Upper lobe of right lung (tissue), 1 donor: ENCODE results near the gene MGAT3. TPM values are rescaled to one million over a fixed set of nuclear protein-coding genes. Genes with fewer than 3 reads are reported as not detected.

Experiments used
- ATAC-seq: fragments of 200-7000 bp; cut with Tn5 transposase; one replicate; pipeline ENCODE4 v1.9.1; 2020; ENCODE audit warnings: mild to moderate bottlenecking, moderate library complexity
- DNase-seq: peaks from one replicate; pipeline ENCODE4 v3.0.0-alpha.2; 2020
- H3K27ac ChIP-seq: fragments of 200-600 bp; one replicate; pipeline ENCODE4 v1.8.0; 2022
- H3K27me3 ChIP-seq: fragments of 200-600 bp; one replicate; pipeline ENCODE4 v1.8.0; 2022; ENCODE audit warnings: mild to moderate bottlenecking
- H3K36me3 ChIP-seq: fragments of 200-600 bp; one replicate; pipeline ENCODE4 v1.8.0; 2022
- H3K4me1 ChIP-seq: fragments of 200-600 bp; one replicate; pipeline ENCODE4 v1.8.0; 2022
- H3K4me3 ChIP-seq: fragments of 200-600 bp; one replicate; pipeline ENCODE4 v1.8.0; 2022; ENCODE audit warnings: mild to moderate bottlenecking
- H3K9me3 ChIP-seq: fragments of 200-600 bp; one replicate; pipeline ENCODE4 v1.8.0; 2022
- CTCF ChIP-seq: fragments of 200-600 bp; IDR thresholded peaks from one replicate; pipeline ENCODE4 v1.8.0; 2022; ENCODE audit warnings: antibody characterized with exemption
- intact Hi-C: fragments of 100-400 bp; cut with DNase I; formaldehyde crosslinking; loops from one replicate; pipeline ENCODE4 v1.11.0; 2022
- total RNA-seq: library from RNA; stranded (reverse); fragmentation: NEBNext Ultra II Directional; extraction: Animal tissue kit (Norgen Biotek cat#: 25700); gene quantifications from one replicate; pipeline ENCODE4 v1.2.1, GENCODE V29; 2021
- donor health status: DM: no; HTN: yes; CAD: no; lungs with severe emphysema.

The MGAT3 gene
- total RNA-seq, 1 donor from 2014 or later = 34.8 TPM

DNA sequence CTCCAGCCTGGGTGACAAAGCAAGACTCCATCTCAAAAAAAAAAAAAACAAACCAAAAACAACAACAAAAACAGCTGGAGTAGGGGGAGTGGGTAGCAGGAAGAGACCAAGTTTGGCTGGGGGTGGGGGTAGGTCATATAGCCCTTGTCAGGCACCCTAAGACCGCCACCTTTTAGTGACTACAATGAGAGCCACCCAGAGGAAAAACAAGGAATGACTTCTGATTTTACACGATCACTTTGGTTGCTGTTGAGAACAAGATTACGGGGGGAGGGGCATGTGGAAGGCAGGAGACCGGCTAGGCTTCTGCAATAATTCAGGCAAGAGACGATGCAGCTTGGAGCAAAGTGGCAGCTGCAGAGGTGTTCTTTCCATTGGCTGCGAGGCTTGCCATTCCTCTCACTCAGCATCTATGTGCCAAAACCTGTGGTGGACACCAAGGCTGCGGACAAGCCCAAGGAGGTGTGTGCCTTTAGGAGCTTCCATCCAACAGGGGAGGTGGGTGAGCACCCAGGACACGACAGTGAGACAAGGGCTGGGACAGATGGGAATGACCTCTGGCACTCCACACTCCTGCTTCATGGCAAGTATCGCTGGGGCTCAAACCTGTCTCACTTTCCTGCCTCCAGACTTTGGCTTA lies 74.0 kb downstream of the MGAT3 start:
- no peak for TF ChIP-seq CTCF
- Histone ChIP-seq H3K9me3 (no peaks in the 10 kb centered on the region), H3K4me1 (peaks cover 58% of the 10 kb centered on the region), H3K27ac (no peak overlapping the region), H3K27me3 (no peaks in the 10 kb centered on the region), H3K4me3 (peak overlapping the region; percentile 94), H3K36me3 (peaks cover 27% of the 10 kb centered on the region)
- ATAC-seq = no peak
- no peak for DNase-seq
- intact Hi-C loops = loop anchor here (5.0 kb wide), 1 partner anchor 34 kb away; no protein-coding TSS in a partner anchor

DNA sequence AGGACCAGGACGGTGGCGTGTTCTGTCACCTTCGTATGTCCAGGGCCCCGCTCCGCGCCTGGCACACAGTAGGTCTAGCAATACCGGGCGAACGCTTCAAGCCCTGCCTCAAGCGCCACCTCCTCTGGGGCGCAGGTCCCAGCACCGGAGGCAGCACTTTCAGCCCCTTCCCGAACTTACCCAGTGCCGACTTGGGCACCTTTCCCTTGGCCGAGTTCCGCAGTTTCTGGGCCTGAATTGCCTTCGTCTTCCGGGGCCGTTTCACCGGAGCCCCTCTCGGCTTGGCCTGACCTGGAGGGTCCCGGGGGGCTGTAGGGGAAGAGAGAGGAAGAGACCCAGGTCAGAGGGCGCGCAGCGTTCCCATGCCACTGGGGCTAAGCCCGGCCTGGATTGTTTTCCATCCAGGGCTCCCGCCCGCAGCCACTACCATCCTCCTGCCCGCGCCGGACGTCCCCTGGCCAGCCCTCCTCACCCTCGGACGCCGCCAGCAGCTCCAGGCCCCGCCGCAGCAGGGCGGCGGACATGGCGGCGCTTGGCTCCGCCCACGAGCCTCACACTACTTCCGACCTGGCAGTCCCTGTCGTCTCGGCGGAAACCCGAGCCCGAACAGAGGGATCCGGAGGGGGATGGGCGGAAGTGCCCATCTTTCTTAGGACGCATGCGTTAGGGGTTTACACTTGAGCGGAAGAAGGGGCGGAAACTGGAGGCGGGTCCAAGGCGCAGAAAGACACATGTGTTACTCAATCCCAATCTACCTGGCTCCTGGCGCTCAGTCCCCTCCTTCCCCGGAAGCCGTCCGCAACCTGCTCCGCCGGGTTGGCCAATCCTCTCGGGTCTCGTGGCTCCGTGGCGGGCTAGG lies 75.6 kb downstream of the MGAT3 start, which contains the start of gene RPS19BP1:
Gene RPS19BP1, minus strand, starts transcription at position 534 of the 859 bp plus-strand sequence. Its CDS starts 10 bp downstream, at position 524.
- Histone ChIP-seq H3K27ac (peak within 1 kb of the TSS; percentile 93), H3K9me3 (no peaks in the 10 kb centered on the region), H3K4me3 (peak within 1 kb of the TSS; percentile 94), H3K27me3 (no peaks in the 10 kb centered on the region), H3K36me3 (peaks cover 27% of the 10 kb centered on the region), H3K4me1 (peaks cover 50% of the 10 kb centered on the region)
- no peak for TF ChIP-seq CTCF
- DNase-seq (peak; percentile 99), ATAC-seq (peak; percentile 91)
- intact Hi-C loops = loop anchor here (5.0 kb wide), 1 partner anchor 35 kb away; no protein-coding TSS in a partner anchor

DNA sequence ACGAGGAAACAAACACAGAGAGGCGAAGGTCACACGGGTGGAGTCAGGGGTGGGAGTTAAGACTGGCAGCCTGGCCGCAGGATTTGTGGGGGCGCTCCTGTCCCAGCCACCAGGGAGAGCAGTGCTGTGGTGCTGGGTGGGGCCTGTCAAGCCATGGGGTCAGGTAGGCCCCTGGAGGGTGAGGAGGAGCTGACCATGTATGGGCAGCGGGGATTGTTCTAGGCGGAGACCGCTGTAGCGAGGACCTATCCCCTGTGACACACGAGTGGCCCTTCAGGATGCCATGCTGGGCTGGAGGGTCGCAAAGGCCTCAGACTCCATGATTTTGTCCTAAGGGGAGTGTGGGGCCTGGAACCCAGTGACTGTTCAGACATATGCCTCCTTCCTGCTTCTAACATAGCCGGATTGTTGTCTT lies 77.3 kb downstream of the MGAT3 start:
- H3K4me1 ChIP-seq = peaks cover 34% of the 10 kb centered on the region
- DNase-seq = no peak
- no peaks in the 10 kb centered on the region for H3K27me3 ChIP-seq
- H3K4me3 ChIP-seq = no peak overlapping the region
- H3K36me3 ChIP-seq = peaks cover 15% of the 10 kb centered on the region
- ATAC-seq = no peak
- no peak for TF ChIP-seq CTCF
- no peak overlapping the region for H3K27ac ChIP-seq
- intact Hi-C loops = loop anchor here (5.0 kb wide), 1 partner anchor 37 kb away; no protein-coding TSS in a partner anchor
- H3K9me3 ChIP-seq = no peaks in the 10 kb centered on the region

DNA sequence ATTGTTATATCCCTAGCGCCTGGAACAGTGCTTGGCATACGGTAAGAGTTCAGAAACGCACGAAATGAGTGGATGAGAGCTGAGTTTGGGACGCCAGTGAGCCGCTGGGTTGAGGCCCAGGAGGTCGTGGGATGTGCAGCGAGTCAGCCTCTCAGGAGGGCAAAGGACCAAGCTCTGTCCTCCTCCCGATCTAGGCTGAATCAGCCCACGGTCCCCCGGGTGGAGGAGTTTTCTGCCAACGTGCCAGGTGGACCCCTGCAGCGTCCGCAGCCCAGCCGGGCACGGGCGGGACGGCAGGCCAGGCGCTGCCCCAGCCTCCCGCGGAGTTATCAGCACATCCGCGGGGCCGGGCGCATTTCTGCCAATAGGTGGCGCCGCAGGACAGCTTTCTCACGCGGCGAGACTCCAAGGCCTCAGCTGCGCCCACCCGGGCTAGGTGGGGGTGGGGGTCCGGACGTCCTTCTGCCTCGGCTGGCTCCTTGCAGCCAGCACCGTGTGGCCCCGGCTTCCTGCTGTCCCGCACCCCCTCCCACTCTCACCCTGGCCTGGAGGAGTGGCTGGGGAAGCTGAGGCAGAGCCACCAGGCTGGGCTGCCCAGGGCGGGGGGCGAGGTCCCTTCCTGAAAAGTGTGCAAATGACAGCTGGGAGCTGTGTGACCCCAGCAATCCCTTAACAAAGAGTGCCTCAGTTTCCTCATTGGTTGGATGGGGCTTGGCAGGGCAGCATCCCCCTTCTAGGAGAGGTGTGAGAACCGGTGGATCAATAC lies 78.0 kb downstream of the MGAT3 start:
- H3K36me3 ChIP-seq = peaks cover 10% of the 10 kb centered on the region
- H3K27me3 ChIP-seq = no peaks in the 10 kb centered on the region
- no peaks in the 10 kb centered on the region for H3K9me3 ChIP-seq
- TF ChIP-seq CTCF = peak; percentile 96
- intact Hi-C loops = loop anchor here (5.0 kb wide), 2 partner anchors 37 to 488 kb away; no protein-coding TSS in a partner anchor
- no peak overlapping the region for H3K4me3 ChIP-seq
- no peak overlapping the region for H3K27ac ChIP-seq
- DNase-seq (peak; percentile 89), ATAC-seq (peak; percentile 56)
- peaks cover 27% of the 10 kb centered on the region for H3K4me1 ChIP-seq

- Histone ChIP-seq H3K27me3 (no peaks in the 10 kb centered on the region), H3K27ac (no peak overlapping the region), H3K4me3 (no peak overlapping the region), H3K4me1 (peaks cover 21% of the 10 kb centered on the region), H3K36me3 (peaks cover 4% of the 10 kb centered on the region), H3K9me3 (no peaks in the 10 kb centered on the region)
- intact Hi-C loops = loop anchor here (5.0 kb wide), 1 partner anchor 487 kb away; no protein-coding TSS in a partner anchor
- TF ChIP-seq CTCF = no peak
- ATAC-seq (no peak), DNase-seq (no peak)
These were observed 78.5 kb downstream of the MGAT3 start for GRCh38 chr22:39535357-39535725.
